Activated B cell treated with CpG ODN at 0.5 μM for 24 hours (primary cell): ENCODE data around the gene ESYT1. TPM values are rescaled to one million over a fixed set of nuclear protein-coding genes. Genes with fewer than 3 reads are reported as not detected.

Source experiments
- ATAC-seq: fragments of 200-7000 bp; cut with Tn5 transposase; one replicate; pipeline ENCODE4 v1.10.0; 2021; ENCODE audit warnings: low read depth, mild to moderate bottlenecking, moderate library complexity
- CTCF ChIA-PET: fragments of 350-600 bp; sonication (Branson Sonifier 250); formaldehyde crosslinking; loops from one replicate; lab custom pipeline; 2021; ENCODE audit warnings: antibody characterized with exemption; lab: Charles Lee
- POLR2A ChIA-PET: fragments of 350-600 bp; sonication (Branson Sonifier 250); formaldehyde crosslinking; loops from one replicate; lab custom pipeline; 2021; ENCODE audit warnings: antibody characterized with exemption; lab: Charles Lee
- DNase-seq: peaks from one replicate; pipeline ENCODE4 v3.0.0; 2022
- H3K27ac Mint-ChIP-seq: one replicate; pipeline ENCODE4 v1.8.0; 2020; ENCODE audit warnings: mixed read lengths
- H3K27me3 Mint-ChIP-seq: one replicate; pipeline ENCODE4 v1.8.0; 2021; ENCODE audit warnings: mixed read lengths
- H3K36me3 Mint-ChIP-seq: one replicate; pipeline ENCODE4 v1.8.0; 2021; ENCODE audit warnings: low read depth, mixed read lengths
- H3K4me1 Mint-ChIP-seq: one replicate; pipeline ENCODE4 v1.8.0; 2021; ENCODE audit warnings: mixed read lengths
- H3K4me3 Mint-ChIP-seq: one replicate; pipeline ENCODE4 v1.8.0; 2020; ENCODE audit warnings: mild to moderate bottlenecking, mixed read lengths
- H3K9me3 Mint-ChIP-seq: one replicate; pipeline ENCODE4 v1.8.0; 2020; ENCODE audit warnings: mixed read lengths
- intact Hi-C: fragments of 100-400 bp; cut with micrococcal nuclease; formaldehyde crosslinking; loops from one replicate; pipeline ENCODE4 v1.15.1; 2024
- total RNA-seq: library from RNA; stranded (reverse); gene quantifications from 2 replicates; pipeline ENCODE4 v1.2.3, GENCODE V29; 2022
- TF ChIP-seq, protein P1 (sequence below): fragments of 200-600 bp; IDR thresholded peaks from one replicate; pipeline ENCODE4 v1.8.0; 2022; ENCODE audit warnings: antibody characterized with exemption, mild to moderate bottlenecking

The ESYT1 gene
- total RNA-seq, 1 donor from 2014 or later = 137 TPM

DNA sequence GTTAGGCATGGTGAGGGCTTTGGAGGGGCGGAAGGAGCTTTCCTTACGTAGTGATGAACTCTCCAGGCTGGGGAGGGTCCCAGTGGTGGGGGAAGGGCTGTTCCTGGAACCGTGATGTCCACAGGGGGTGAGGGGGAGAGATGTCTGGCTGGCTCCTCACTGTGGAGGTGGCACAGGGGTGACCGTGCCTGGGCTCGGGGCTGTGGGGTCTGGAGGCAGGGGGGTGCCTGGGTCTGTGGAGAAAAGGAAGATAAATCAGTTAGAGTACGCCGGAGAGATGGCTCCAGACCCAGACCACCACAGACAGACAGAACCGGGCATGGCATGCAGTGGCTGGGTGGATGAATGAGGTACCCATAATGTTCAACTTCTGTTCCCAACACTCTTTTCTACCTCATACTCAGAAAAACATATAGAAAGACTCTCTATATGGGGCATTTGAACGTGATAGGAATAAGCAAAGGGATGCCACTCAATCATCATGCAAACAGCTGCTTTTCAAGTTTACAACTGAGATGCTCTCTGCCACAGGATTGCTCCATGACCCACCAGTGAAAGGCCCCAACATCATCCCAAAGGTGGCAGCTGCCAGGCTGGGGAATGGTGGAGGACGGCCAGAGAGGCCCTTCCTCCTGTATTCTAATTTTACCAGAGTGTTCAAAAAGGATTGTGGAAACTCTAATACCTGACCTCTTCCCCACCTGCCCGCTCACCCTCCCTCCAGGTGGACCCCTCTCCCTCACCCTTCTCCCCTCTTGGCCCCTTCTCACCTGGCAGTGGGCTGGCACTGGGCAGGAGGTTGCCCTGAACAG lies 35.7 kb downstream of the ESYT1 start:
- ChIA-PET CTCF (interaction anchor here (0.8 to 2.3 kb wide), 2 partner anchors 26 to 43 kb away, joined by 3 to 10 read pairs; partner anchors contain the start of gene SMARCC2), POLR2A (interaction anchor here (0.7 to 3.5 kb wide), 7 partner anchors 12 to 107 kb away, joined by 3 to 21 read pairs (median 6); partner anchors contain the start of genes ESYT1, MYL6B and PA2G4)
- Mint-ChIP-seq H3K27ac (peak overlapping the region; percentile 59), H3K27me3 (no peaks in the 10 kb centered on the region), H3K4me3 (no peak overlapping the region), H3K36me3 (peaks cover 87% of the 10 kb centered on the region), H3K9me3 (no peaks in the 10 kb centered on the region), H3K4me1 (peaks cover 29% of the 10 kb centered on the region)
- TF ChIP-seq, protein P1, sequence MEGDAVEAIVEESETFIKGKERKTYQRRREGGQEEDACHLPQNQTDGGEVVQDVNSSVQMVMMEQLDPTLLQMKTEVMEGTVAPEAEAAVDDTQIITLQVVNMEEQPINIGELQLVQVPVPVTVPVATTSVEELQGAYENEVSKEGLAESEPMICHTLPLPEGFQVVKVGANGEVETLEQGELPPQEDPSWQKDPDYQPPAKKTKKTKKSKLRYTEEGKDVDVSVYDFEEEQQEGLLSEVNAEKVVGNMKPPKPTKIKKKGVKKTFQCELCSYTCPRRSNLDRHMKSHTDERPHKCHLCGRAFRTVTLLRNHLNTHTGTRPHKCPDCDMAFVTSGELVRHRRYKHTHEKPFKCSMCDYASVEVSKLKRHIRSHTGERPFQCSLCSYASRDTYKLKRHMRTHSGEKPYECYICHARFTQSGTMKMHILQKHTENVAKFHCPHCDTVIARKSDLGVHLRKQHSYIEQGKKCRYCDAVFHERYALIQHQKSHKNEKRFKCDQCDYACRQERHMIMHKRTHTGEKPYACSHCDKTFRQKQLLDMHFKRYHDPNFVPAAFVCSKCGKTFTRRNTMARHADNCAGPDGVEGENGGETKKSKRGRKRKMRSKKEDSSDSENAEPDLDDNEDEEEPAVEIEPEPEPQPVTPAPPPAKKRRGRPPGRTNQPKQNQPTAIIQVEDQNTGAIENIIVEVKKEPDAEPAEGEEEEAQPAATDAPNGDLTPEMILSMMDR = no peak
- ATAC-seq (no peak), DNase-seq (no peak)
- intact Hi-C loops = loop anchor here (2.0 kb wide), 1 partner anchor 15 kb away; no protein-coding TSS in a partner anchor

DNA sequence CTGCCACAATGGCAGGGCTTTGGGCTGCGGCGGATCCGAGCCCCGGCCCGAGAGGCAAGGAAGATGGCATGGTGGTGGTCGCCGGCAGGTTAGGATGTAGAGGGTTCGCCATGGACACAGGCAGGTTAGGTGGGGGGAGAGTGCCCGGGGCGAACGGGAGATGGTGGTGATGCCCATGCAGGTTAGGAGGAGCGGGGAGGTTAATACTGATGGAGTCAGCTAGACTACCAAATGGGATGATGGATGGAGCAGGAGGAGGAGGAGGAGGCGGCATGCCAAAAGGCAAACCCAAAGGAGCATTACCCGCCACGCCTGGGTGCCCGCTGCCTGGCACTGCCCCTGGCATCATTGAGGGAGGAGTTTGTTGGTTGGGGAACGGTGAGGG lies 36.3 kb downstream of the ESYT1 start:
- Mint-ChIP-seq H3K27ac (no peak overlapping the region), H3K4me1 (peaks cover 23% of the 10 kb centered on the region), H3K9me3 (no peaks in the 10 kb centered on the region), H3K4me3 (no peak overlapping the region), H3K27me3 (no peaks in the 10 kb centered on the region), H3K36me3 (peaks cover 87% of the 10 kb centered on the region)
- DNase-seq (no peak), ATAC-seq (no peak)
- POLR2A ChIA-PET = interaction anchor here (0.9 kb wide), 1 partner anchor 37 kb away, joined by 4 read pairs; the partner anchor contains the start of gene ESYT1
- intact Hi-C loops = no loop called here
- TF ChIP-seq, protein P1 = no peak
- CTCF ChIA-PET = no interaction called here

DNA sequence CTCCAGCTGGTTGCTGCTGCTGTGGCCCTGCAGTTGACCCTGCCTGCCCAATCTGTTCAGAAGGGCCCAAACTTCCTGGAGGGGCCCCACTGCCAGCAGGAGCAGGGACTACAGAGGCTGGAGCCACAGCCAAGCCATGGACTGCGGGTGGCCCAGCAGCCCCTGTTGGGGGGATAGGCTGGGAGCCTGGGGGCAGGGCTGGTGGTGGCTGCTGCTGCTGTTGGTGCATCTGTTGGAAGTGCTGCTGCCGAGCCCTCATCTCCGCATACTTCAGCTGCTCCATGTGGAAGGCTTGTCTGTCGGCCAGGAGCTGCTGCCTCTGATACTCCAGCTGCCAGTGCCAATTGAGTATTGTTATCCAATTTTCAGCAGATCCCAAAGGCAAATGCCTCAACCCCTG lies 37.3 kb downstream of the ESYT1 start:
- ChIA-PET CTCF (no interaction called here), POLR2A (interaction anchor here (0.6 to 1.5 kb wide), 8 partner anchors 12 to 1273 kb away, joined by 3 to 6 read pairs (median 3); partner anchors contain the start of genes CNPY2, ESYT1, SMARCC2 and ZC3H10)
- Mint-ChIP-seq H3K27ac (no peak overlapping the region), H3K36me3 (peaks cover 87% of the 10 kb centered on the region), H3K4me3 (no peak overlapping the region), H3K9me3 (no peaks in the 10 kb centered on the region), H3K27me3 (no peaks in the 10 kb centered on the region), H3K4me1 (peaks cover 13% of the 10 kb centered on the region)
- DNase-seq (no peak), ATAC-seq (no peak)
- intact Hi-C loops = no loop called here
- TF ChIP-seq, protein P1 = no peak

DNA sequence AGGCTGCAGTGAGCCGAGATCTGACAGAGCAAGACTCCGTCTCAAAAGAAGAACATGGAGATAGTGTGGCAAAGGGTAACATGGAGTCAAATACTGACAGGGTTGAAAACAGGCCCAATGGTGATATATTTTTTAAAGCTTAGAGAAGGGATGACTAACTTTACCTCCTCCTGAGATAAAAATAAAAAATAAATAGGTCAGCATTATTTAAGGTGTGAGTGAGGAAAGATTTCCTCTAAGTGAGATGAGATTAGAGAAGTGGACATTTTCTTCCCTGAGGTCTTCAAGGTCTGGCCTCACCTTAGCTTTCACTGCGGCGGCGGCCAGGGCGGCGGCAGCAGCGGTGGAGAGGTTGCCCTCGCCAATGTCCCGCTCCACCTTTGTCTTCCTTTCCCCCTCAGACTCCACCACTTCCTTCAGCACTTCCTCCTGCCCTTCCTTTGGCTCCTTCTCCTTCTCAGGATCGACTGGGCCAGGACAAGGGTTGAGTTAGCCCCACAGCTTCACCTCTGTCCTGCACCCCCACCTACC lies 41.2 kb downstream of the ESYT1 start:
- Mint-ChIP-seq H3K4me3 (no peak overlapping the region), H3K27me3 (no peaks in the 10 kb centered on the region), H3K36me3 (peaks cover 86% of the 10 kb centered on the region), H3K27ac (no peak overlapping the region), H3K4me1 (no peaks in the 10 kb centered on the region), H3K9me3 (no peaks in the 10 kb centered on the region)
- TF ChIP-seq, protein P1 = no peak
- ATAC-seq (no peak), DNase-seq (no peak)
- ChIA-PET POLR2A (interaction anchor here (0.6 kb wide), 1 partner anchor 12 kb away, joined by 3 read pairs; no protein-coding TSS in a partner anchor), CTCF (interaction anchor here (1.1 kb wide), 1 partner anchor 174 kb away, joined by 3 read pairs; no protein-coding TSS in a partner anchor)
- intact Hi-C loops = no loop called here

DNA sequence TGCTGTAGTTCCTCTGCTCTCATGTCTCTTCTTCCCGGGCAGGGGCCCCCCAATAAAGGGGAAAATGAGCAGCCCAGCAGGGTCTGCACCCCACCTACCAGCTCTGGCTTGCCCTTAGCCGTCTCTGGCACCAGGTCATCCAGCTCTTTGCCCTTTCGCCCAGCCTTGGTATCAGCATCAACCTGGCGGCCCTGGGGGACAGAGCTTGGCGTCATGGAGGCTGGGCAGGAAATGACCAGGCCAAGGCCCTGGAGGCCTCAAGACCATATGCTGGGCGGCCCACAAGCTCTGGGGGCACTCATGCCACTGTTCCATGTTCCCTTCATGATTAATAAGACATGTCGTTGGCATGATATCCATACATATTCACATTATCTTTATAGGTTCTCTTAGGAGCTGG lies 44.8 kb downstream of the ESYT1 start:
- H3K27me3 Mint-ChIP-seq = no peaks in the 10 kb centered on the region
- intact Hi-C loops = no loop called here
- H3K9me3 Mint-ChIP-seq = no peaks in the 10 kb centered on the region
- H3K36me3 Mint-ChIP-seq = peaks cover 86% of the 10 kb centered on the region
- ATAC-seq = no peak
- CTCF ChIA-PET = no interaction called here
- TF ChIP-seq, protein P1 = no peak
- H3K27ac Mint-ChIP-seq = no peak overlapping the region
- H3K4me3 Mint-ChIP-seq = no peak overlapping the region
- no peak for DNase-seq
- POLR2A ChIA-PET = no interaction called here
- H3K4me1 Mint-ChIP-seq = no peaks in the 10 kb centered on the region
